GM23338 (cell line): ENCODE results near the gene ACOXL.

Experiments
- CREB1 ChIP-seq: fragments of 250-450 bp; sonication (Bioruptor Pico); IDR thresholded peaks from 2 replicates; pipeline ENCODE4 v1.5.0; 2020; ENCODE audit warnings: low read depth, mild to moderate bottlenecking, moderate library complexity
- REST ChIP-seq: IDR thresholded peaks from one replicate; pipeline ENCODE4 v1.6.1; 2018; ENCODE audit warnings: antibody characterized with exemption; ENCODE audit not compliant: unreplicated experiment

- TF ChIP-seq REST (no peak), CREB1 (CRISPR knock-in tag) (no peak)
Measured at GRCh38 chr2:111017909-111018308, 285.5 kb downstream of the ACOXL start.
